Bone marrow (tissue), 2 donors: ENCODE measurements around the gene ADAM29.
"Not testable (repeated sequence)": the region's sequence is repeated elsewhere in the genome, so short reads cannot be mapped to it uniquely, and the experiment has no call there.

Experiments
- DNase-seq, 2 donors: peaks; one replicate each; lab custom pipeline; 2025; lab: John Stamatoyannopoulos, UW

ADAM29 gene

DNA sequence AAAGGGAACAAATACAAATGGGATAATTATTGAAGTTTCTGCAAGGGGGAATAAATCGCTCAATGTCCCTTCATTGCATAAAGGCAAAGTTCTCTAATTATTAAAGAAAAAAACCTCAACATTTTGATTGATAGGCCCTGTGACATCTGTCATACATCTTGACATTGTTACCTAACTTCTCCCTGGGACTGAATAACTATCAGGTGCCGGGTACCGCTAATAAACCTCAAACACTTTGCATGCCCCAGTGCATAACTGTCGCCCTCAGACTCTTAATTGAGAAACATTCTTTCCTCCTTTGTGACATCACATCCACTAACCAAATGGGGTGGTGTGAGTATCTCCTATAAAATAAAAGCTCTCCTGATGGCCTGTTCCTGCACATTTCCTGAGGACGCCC, at the start of gene ADAM29:
Gene ADAM29 (plus strand): TSS at position 301 of the 400 bp plus-strand sequence. CDS start 57,168 bp downstream, outside the sequence.
- no peak for DNase-seq

DNA sequence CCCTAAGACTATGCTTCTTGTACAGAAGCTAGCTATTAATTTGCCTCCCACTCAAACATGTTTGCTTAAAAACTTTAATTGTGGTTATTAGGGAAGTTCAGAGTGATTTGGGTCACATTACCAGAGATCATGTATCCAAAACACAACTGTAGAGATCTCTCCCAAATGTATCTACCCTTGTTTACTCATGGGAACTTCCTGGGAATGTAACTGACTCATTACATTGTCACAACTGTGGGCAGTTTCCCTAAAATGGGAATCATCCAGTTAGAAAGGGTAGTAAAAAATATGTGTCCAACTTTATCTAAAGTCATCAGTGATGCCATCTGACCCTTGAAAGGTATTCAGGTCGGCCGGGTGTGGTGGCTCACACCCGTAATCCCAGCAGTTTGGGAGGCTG, 48.8 kb upstream of the ADAM29 start:
- no peak for DNase-seq

DNA sequence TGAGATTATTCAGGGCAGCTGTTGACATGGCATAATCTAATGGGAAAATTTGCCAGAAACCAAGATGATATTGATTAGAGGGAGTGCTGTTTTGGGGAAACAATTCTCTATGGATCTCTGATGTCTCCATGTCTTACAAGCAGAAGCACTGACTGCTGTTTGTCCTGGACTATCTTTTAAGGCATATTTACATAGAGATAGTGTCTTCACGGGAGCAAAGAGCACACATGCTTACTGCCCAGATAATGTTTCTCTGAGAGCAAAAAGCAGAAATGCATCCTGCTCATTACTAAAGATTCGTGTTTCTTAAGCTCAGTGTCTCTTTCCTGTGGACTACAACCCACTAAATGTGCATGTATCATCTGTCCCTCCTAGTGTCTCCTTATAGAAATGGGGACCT, 47.8 kb upstream of the ADAM29 start:
- DNase-seq: no peak

DNA sequence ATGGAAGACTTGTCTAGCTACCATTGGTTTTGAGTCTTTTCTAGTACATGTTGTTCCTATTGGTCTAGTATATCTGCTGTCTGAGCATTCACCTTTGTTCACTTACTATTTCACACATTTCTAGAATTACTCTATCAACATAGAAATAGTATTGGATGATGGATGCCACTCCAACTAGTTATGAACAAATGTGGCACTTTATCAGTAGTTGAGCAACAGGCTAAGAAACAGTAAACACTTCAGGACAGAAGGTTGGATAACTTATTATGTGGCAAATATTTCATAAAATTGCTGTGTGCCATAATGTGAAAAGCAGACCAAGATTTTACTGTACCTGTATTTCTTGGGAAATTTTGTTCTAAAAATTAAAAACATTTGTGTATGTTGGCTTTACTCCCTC, 46.8 kb upstream of the ADAM29 start:
- no peak for DNase-seq

DNA sequence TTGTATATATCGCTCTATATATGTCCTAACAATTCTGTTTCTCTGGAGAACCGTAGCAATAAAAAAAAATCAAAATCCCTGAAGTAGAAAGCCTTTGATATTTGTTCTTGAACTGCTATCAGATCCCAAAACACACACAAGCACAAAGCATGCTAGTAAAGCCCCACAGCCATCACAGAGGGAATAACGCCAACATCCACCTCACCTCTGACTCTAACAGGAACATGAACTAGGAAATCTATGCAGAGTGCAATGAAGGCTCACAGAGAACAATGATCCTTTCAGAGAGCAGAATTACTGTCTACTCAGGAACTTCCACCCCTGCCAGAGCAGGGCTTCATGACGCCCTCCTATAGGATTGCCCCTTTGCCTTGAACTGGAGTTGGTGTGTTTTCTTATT, 45.0 kb upstream of the ADAM29 start:
- not testable (repeated sequence) for DNase-seq

DNA sequence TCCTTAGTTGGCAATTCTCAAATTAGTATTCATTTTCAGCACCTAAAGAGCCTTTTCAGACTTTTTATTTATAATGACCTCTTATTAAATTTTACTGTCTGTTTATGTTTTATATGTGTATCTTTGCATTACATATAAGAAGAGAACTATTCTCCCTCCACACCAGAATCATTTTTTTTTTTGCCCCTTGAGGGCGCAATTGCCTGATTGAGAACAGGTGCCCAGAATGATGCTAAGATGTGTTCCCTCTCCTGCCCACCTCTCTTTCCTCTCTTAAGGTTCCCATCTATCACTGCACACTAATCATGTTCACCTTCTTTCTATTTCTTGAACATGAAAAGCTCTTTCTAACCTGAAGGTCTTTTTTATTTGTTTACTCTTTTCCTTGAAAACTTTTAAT, 44.2 kb upstream of the ADAM29 start:
- DNase-seq: no peak

DNA sequence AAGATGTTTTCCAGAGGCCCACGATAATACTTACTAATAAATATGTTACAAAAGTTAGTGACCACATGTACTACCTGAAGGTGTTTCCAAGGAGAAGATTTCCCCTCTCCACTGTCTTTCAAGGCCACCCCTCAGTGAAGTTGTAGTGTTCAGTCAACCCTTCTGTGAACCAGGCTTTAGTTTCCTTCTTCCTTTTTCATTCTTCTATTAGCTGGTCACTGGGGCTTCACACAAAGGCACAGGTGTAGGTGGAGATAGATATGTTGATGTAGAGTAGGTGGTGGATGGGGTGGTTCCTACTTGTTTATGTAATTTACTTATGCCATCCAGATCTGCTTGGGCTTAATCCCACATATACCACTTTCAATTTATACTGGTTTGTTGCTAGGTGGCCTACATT, 43.3 kb upstream of the ADAM29 start:
- DNase-seq: no peak

DNA sequence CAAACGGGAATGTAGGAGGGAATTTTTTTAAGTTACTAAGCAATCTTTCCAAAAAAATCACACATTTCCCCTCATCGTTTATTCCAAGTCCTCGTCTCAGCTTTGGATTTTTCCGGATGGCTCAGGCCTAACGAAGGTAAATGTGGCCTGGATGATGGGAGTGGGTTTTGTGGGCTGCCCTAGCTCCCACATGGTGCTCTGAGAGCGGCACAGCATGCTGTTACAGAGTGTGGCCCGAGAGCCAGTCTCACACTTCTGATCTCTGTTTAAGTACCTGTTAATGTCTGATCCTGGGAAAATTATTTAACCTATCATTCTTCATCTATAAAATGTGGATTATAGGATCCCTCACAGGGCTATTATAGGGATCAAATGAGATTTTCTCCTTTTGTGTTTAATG, 38.2 kb upstream of the ADAM29 start:
- DNase-seq: no peak

DNA sequence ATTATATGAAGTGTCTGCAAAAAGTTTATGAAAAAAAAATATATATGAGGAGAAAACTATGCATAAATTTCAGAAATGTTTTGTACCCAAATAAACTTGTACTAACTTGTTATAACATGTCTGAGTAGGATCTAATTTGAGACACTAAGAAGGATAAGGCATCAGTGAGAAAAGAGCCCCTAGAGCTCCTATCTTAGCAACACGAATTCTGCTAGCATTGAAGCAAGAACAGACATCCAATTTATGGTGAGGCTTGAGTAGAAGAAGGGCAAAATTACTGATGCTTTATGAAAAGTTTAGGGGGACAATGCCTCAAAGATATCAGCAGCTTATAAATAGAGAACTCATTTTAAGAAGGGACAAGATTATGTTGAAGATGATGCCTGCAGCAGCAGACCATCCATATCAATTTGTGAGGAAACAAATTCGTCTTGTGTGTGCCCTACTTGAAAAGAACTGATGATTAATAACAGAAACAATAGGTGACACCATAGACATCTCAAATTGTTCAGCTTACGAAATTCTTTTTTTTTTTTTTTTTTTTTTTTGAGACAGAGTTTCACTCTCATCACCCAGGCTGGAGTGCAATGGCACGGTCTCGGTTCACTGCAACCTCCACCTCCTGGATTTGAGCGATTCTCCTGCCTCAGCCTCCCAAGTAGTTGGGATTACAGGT, 35.7 kb upstream of the ADAM29 start:
- no peak for DNase-seq

DNA sequence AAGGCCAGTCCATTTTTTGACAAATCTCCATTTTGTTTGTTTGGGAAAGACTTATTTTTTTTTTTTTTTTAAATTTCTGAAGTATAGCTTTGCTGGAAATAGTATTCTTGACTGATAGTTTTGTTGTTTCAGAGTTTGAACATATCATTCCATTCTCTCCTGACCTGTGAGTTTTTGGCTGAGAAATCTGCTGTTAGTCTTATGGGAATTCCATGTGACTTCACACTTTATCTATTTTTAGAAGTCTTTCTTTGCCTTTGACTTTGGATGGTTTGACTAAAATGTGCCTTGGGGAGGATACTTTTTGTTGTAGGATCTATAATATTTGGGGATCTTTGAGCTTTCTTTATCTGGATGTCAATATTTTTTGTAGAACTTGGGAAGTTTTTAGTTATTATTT, 10.7 kb upstream of the ADAM29 start:
- DNase-seq: no peak

DNA sequence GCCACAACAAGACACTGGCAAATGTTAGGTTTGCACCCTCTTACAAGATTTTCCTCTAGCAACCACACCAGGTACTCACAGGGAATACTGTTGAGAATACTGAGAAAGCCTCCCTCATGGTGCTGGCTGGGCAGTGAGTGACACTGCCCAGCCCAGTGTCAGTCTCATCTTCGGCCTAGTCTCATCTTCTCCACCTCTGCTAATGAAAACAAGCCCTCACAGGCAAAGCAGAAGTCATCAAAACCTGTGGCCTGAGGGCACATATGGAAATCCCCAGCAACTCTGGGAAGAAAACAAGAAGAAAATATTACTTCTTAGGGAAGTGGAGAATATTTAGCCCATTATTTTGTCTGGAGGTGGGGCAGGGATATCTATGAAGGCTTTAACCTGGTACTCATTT, 7.9 kb upstream of the ADAM29 start:
- no peak for DNase-seq

DNA sequence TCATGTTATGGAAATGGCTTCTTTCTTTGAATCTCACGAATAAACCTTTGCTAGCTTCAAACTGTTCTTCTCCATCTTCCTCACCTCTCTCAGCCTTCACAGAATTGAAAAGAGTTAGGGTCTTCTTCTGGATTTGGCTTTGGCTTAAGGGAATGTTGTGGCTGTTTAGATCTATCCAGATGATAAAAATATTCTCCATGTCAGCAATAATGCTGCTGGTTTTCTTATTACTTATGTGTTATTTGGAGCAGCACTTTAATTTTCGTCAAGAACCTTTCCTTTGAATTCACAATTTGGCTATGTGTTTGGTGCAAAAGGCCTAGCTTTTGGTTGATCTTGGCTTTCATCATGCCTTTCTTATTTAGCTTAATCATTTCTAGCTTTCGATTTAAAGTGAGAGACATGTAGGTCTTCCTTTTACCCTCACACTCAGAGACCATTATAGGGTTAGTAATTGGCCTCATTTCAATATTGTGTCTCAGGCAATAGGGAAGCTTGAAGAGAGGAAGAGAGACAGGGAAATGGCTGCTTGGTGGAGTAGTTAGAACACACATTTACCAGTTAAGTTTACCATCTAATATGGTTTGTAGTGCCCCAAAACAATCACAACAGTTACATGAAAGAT, 5.1 kb upstream of the ADAM29 start:
- DNase-seq: no peak

DNA sequence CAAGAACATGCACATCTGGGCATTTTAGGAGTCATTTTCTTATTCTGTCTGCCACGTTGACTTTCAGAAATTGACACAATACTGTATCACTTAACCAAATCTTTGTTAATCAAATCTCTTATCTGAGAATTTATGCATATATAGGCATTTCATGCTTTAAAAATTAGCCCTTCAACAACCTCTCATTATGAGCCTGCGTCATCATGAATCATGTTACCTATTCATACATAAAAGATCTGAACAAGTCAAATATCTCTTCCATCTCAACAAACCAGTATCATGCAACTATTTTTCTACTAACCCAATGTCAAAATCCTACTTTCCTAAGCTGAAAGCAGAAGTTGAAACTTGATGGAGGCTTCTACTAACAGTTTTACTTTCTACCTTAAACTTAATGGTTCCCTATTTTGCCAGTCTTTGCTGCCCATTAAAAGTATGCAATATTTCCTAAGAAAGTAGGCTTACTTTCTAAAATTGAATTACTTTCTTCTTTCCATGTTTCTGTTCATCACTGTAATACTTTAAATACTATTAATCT, 1.8 kb downstream of the ADAM29 start:
- DNase-seq: no peak

DNA sequence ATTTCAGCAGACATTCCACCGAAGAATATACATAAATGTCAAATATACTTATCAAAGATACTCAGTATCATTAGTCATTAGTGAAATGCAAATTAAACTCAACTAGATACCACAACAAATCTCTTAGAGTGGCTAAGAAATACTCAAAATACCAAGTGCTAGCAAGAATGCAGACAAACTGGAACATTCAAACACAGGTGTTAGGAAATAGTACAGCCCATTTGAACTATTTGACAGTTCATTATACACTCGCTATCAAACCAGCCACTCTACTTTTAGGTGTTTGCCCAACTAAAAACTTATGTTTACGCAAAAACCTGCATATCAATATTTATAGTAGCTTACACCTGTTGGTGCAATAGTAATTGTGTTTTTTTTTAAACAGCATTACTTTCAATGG, 8.8 kb downstream of the ADAM29 start:
- DNase-seq: no peak

DNA sequence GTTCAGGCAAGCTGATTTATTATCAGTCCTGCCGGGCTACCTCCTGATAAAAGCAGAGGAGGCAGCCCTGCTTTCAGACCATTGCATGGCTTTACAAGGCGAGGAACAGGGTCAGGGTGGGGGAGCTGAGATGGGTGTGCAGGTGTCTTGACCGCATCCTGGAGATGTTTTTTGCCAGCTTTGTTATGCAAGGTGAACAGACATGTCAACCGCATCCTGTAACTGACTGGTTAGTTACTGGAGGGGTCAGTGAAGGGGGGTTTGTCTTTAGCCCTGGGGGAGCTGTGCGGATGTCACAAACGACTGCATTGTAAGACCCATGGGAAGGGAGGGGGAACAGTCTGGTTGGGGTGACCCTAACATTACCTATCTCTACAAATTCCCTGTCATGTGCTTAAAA, 10.0 kb downstream of the ADAM29 start:
- no peak for DNase-seq

DNA sequence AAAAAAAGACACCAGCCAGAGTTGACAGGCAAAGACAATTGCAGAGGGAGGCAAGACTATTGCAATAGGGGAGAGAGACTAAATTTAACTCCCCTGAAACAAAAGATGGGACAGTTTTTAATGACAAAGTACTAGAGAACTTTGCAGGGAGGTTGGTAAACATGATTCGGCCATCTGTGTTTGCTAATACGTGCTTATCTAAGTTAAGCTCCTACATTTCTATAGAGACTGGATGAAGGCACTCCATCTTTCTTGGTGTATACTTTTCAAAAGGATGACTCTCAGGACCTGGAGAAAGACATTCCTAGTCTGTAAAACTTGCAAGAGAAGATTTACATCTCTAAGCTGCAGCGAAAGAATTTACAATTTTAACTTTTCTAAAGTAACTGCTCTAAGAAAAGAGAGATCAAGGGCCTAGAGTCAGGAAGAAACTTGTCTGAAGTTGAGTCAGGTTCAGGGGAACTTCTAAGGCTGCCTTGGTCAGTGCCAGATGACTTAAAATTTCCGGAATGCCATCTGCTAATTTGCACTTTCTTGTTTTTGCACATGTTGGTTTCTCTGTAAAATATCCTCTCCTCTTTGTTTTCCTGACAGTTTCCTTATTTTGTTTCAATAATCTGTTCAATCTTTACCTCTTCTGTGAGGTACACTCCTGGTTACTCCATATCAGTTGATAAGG, 10.6 kb downstream of the ADAM29 start:
- no peak for DNase-seq

DNA sequence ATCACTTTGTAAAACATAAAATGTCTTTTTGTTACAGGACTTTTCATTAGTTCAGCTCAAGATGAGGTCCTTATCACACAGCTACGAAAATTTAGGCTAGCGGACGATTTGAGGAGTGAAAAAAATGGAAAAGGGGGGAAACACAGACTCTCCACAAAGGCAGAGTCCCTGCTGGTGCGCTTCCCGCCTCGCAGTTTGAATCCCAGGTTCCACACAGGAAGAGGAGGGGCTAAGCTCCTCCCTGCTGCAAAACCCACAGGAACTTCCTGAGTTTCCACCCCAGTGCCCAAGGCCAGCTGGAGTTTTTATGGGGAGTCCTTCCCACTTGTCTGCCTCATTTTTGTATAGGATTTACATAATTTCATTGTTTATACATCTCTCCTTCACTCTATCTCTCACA, 11.2 kb downstream of the ADAM29 start:
- DNase-seq: no peak

DNA sequence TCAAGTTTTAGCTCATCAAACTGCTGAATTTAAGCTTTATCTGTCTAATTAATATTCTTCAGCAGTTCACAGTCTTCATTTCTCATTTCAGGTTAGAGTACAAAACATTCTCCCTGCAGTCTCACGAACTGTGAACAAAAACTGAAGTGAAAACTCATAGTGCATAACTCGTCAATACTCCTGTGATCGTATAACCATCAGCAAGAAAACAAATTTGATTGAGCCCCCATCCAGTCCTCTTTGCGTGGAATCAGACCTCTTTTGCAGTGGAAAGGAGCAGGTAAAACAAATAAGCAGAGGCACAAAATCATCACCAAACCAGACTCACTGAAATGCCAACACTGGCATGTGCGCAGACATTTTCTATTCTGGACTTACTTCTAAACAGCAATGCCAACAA, 12.7 kb downstream of the ADAM29 start:
- no peak for DNase-seq

DNA sequence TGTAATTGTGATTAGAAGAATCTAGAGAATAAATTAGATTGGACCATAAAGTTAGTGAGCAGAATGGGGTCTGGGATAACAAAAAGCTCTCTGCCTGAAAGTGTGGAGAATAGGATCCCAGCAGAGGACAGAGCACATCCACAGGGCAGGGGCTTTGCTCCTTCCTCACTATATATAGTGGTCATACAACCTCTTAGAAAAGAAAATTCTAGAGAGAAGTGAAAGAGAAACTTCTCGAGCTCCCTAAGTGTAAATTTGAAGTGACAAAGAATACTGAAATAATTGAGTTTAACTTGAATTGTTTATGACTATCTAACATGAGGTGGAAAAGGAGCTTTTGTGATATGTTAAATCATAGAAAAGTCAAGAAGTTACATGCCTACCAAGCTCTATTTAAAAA, 14.9 kb downstream of the ADAM29 start:
- no peak for DNase-seq

DNA sequence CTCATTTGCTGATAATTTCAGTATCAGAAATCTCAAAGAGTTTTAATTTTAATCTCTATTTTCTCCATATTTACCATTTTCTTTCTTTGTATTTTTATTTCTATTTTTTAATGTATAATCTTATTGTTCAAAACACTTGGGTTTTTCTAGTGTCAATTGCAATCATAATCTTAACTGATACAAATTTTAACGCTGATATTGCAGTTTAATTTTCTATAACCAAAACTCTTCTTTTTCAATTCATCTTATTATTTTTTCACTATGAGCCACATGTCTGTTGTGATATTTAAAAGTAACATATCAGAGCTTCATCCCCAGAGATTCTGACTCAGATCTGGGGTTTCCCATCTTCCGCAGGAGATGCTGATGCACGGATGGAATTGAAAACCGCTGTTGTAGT, 16.2 kb downstream of the ADAM29 start:
- no peak for DNase-seq

DNA sequence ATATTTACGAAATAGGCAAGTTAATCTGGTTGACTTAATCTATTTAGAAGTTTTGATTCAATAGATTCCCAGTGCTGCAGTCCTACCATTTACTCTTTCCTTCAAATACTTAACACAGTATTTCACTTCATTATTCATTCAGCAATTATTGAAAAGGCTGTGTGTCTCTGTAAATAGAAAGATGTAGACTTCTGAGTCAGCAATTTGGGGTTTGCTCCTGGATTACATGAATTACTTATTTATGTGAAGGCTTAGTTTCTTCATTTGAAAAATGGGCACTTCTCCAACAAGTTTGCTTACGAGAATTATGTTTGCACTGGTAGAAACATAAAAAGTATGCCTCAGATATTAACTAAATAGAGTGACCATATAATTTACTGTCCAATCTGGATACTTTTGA, 17.4 kb downstream of the ADAM29 start:
- DNase-seq: no peak

DNA sequence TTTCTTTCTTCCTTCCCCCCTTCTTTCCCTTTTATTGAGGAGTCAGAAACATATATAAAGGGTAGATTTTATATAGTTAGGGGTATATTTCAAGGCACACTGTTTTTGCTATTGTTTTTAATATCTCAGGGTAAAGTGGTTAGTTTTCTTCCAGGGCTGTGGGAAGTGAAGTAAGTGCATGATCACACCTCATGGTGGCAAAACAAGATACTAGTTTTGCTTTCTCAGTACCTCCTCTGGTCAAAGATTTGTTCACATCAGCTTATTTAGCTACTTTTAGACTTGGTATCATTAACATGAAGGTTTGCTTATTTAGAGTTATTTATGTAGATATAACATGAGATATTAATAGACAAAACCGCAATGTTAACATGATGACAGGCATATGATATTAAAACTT, 21.8 kb downstream of the ADAM29 start:
- no peak for DNase-seq

DNA sequence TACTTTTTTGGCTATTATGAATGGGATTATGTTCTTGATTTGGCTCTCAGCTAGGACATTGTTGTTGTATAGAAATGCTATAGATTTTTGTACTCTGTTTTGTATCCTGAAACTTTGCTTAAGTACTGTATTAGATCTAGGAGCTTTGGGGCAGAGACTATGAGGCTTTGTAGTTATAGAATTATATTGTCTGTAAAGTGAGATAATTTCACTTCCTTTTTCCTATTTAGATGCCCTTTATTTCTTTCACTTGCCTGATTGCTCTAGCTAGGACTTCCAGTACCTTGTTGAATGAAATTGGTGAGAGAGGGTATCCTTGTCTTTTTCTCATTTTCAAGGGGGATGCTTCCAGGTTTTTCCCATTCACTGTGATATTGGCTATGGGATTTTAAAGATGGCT, 28.1 kb downstream of the ADAM29 start:
- DNase-seq: no peak
